ENCODE data around the gene EPHA2. TPM values are rescaled to one million over a fixed set of nuclear protein-coding genes. Genes with fewer than 3 reads are reported as not detected.

EPHA2 gene
- total and polyA plus RNA-seq, 2 donors (not counting 3 experiments of a cell fraction or from before 2014, with no cell fraction given), result 141 to 147 TPM

DNA sequence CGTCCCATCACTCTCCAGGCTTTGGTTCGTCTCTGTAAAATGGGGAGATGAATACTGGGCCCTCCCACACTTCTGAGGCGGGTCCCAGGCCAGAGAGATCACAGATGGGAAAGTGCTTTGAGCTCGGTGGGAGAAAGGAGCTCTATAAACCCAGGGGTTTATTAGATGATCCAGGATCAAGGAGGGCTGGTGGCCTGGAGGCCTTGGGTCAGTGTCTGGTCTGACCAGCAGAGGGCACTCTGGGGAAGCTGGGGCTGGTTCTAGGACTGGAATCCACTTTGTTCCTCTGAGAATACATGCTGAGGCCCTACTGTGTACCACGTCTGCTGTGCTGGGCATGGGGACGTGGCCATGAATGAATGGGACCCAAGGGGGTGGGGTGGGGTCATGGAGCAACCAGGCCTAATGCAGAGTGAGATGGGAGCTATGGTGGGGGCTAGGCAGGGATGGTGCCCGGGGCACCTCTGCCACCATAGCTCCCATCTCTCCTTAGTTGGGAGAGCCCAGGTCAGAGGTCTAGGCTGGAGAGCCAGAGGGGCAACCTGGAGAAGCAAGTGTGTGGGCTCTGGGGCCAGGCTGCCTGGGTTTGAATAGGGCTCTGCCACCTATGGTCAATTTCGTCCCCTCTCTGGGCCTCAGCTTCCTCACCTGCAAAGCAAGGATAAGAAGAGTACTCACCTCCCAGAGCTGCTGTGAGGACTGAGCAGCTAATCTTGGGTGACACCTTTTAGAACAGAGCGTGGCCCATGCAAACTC, 73.4 kb downstream of the EPHA2 start:
- POLR2A ChIA-PET, result interaction anchor here (1.1 kb wide), 1 partner anchor 69 kb away, joined by 3 read pairs; no protein-coding TSS in a partner anchor
- H3K9me3 ChIP-seq (replicated peaks; ENCODE audit: control insufficient read depth, insufficient read depth, low read length), result no peaks in the 10 kb centered on the region
- H3K9ac ChIP-seq (replicated peaks; ENCODE audit: extremely low read depth, insufficient read depth, low read length), result no peak overlapping the region
- DNase-seq (ENCODE audit: low read depth, low spot score), result peak; percentile 60
- H3K4me2 ChIP-seq (ENCODE audit: insufficient read depth, low read length), result no peak overlapping the region
- no peaks in the 10 kb centered on the region for H4K20me1 ChIP-seq (replicated peaks; ENCODE audit: control insufficient read depth, extremely low read depth, insufficient read depth, low read length)
- no peaks in the 10 kb centered on the region for H3K4me1 ChIP-seq (ENCODE audit: control insufficient read depth, extremely low read depth, insufficient read depth, low read length)
- TF ChIP-seq EZH2 (IDR thresholded peaks at IDR 0.05; ENCODE audit: borderline replicate concordance, low read depth, low read length, severe bottlenecking), result no peak
- TF ChIP-seq, protein P1, sequence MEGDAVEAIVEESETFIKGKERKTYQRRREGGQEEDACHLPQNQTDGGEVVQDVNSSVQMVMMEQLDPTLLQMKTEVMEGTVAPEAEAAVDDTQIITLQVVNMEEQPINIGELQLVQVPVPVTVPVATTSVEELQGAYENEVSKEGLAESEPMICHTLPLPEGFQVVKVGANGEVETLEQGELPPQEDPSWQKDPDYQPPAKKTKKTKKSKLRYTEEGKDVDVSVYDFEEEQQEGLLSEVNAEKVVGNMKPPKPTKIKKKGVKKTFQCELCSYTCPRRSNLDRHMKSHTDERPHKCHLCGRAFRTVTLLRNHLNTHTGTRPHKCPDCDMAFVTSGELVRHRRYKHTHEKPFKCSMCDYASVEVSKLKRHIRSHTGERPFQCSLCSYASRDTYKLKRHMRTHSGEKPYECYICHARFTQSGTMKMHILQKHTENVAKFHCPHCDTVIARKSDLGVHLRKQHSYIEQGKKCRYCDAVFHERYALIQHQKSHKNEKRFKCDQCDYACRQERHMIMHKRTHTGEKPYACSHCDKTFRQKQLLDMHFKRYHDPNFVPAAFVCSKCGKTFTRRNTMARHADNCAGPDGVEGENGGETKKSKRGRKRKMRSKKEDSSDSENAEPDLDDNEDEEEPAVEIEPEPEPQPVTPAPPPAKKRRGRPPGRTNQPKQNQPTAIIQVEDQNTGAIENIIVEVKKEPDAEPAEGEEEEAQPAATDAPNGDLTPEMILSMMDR (IDR thresholded peaks at IDR 0.05; ENCODE audit: extremely low read depth in 1 of 2, insufficient read depth in 1 of 2, low read depth in 1 of 2, low read length in 2 of 2), result peak; percentile 91 to 92
- no peak overlapping the region for H2AFZ ChIP-seq (ENCODE audit: low read depth, low read length)
- H3K27ac ChIP-seq (ENCODE audit: insufficient read depth, low read depth, low read length), result no peak overlapping the region
- H3K36me3 ChIP-seq (ENCODE audit: control insufficient read depth in 2 of 2, extremely low read depth in 1 of 2, insufficient read depth in 2 of 2, low read length in 2 of 2), result no peaks in the 10 kb centered on the region
- H3K9me1 ChIP-seq (replicated peaks; ENCODE audit: control insufficient read depth, extremely low read depth, insufficient read depth, low read length), result no peaks in the 10 kb centered on the region
- intact Hi-C loops (cut with micrococcal nuclease) (loop anchor here (1.0 to 2.0 kb wide), 3 partner anchors 62 to 105 kb away; partner anchors contain the start of gene EPHA2), dilution Hi-C loops (cut with MboI; ENCODE audit: extremely low pct_ligation_motif_present, low sequenced_read_pairs) (no loop called here)
- CTCF ChIA-PET, result interaction anchor here (0.8 to 13.2 kb wide), 43 partner anchors 9 to 285 kb away, joined by 3 to 353 read pairs (median 6); partner anchors contain the start of genes EPHA2, FAM131C, FBXO42 and SZRD1
- peak; percentile 88 for FAIRE-seq
- no TSS peak for BruUV-seq (replicated peaks)
- H3K27me3 ChIP-seq (ENCODE audit: control insufficient read depth in 2 of 2, insufficient read depth in 2 of 2, low read length in 2 of 2), result no peaks in the 10 kb centered on the region
- H3K4me3 ChIP-seq (replicated peaks in 1 of 3; ENCODE audit: insufficient read depth in 1 of 3, low read depth in 1 of 3, low read length in 3 of 3), result no peak overlapping the region
- H3K79me2 ChIP-seq (ENCODE audit: control insufficient read depth, insufficient read depth, low read length), result no peaks in the 10 kb centered on the region

DNA sequence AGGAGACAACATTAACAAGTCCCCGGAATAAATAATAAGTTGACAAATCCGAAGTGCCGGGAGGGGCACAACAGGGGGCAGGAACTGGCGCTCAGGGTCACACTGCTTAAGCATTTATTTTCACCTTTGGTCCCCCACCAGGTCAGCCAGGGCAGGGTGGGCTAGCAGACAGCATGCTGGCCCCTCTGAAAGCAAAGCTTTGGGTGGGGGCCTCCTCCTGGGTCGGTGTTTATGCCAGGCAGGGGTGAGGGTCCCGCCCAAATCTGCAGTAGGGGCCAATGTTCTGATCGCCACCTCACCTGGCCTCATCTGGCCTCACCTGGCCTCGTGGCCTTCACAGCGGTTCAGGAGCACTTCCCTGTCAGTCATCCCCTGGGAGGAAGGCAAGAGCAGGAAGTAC, 74.2 kb downstream of the EPHA2 start:
- Histone ChIP-seq H3K36me3 (ENCODE audit: control insufficient read depth in 2 of 2, extremely low read depth in 1 of 2, insufficient read depth in 2 of 2, low read length in 2 of 2) (no peaks in the 10 kb centered on the region), H3K27ac (ENCODE audit: insufficient read depth, low read depth, low read length) (no peak overlapping the region)
- intact Hi-C loops (cut with micrococcal nuclease), result loop anchor here (1.0 to 2.0 kb wide), 3 partner anchors 63 to 106 kb away; partner anchors contain the start of gene EPHA2

More for the DNA sequence above, 74.2 kb downstream of the EPHA2 start:
- Histone ChIP-seq H3K4me3 (replicated peaks in 1 of 3; ENCODE audit: insufficient read depth in 1 of 3, low read depth in 1 of 3, low read length in 3 of 3) (no peak overlapping the region), H3K79me2 (ENCODE audit: control insufficient read depth, insufficient read depth, low read length) (no peaks in the 10 kb centered on the region), H3K9me1 (replicated peaks; ENCODE audit: control insufficient read depth, extremely low read depth, insufficient read depth, low read length) (no peaks in the 10 kb centered on the region), H3K4me1 (ENCODE audit: control insufficient read depth, extremely low read depth, insufficient read depth, low read length) (no peaks in the 10 kb centered on the region), H3K4me2 (ENCODE audit: insufficient read depth, low read length) (no peak overlapping the region), H4K20me1 (replicated peaks; ENCODE audit: control insufficient read depth, extremely low read depth, insufficient read depth, low read length) (no peaks in the 10 kb centered on the region), H2AFZ (ENCODE audit: low read depth, low read length) (no peak overlapping the region), H3K9me3 (replicated peaks; ENCODE audit: control insufficient read depth, insufficient read depth, low read length) (no peaks in the 10 kb centered on the region), H3K27me3 (ENCODE audit: control insufficient read depth in 2 of 2, insufficient read depth in 2 of 2, low read length in 2 of 2) (no peaks in the 10 kb centered on the region), H3K9ac (replicated peaks; ENCODE audit: extremely low read depth, insufficient read depth, low read length) (no peak overlapping the region)
- dilution Hi-C loops (cut with MboI; ENCODE audit: extremely low pct_ligation_motif_present, low sequenced_read_pairs), result no loop called here
- POLR2A ChIA-PET, result interaction anchor here (1.1 kb wide), 1 partner anchor 70 kb away, joined by 3 read pairs; no protein-coding TSS in a partner anchor
- DNase-seq (ENCODE audit: low read depth, low spot score) (no peak), FAIRE-seq (no peak)
- TF ChIP-seq, protein P2, sequence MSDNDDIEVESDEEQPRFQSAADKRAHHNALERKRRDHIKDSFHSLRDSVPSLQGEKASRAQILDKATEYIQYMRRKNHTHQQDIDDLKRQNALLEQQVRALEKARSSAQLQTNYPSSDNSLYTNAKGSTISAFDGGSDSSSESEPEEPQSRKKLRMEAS (IDR thresholded peaks at IDR 0.05; ENCODE audit: insufficient read depth, insufficient read length), result no peak
- TF ChIP-seq JUN (IDR thresholded peaks at IDR 0.05; ENCODE audit: borderline replicate concordance, insufficient read depth, insufficient read length, low read depth) (no peak), POLR2A (IDR thresholded peaks at IDR 0.05; ENCODE audit: low read depth, low read length) (no peak)
- CTCF ChIA-PET, result interaction anchor here (1.0 to 13.2 kb wide), 41 partner anchors 8 to 283 kb away, joined by 3 to 353 read pairs (median 6); partner anchors contain the start of genes EPHA2, FAM131C and FBXO42
- BruUV-seq (replicated peaks), result no TSS peak

Measured in endothelial cell of umbilical vein (primary cell).